Endothelial cell of umbilical vein (primary cell): ENCODE results near the gene PPP2R2C. TPM values are rescaled to one million over a fixed set of nuclear protein-coding genes. Genes with fewer than 3 reads are reported as not detected.

ENCODE experiments used
- BruUV-seq: library from RNA; stranded (reverse); fragments of 400-500 nt; replicated peaks from 2 replicates; lab custom pipeline; 2021; lab: Mats Ljungman, UMichigan
- CTCF ChIA-PET: fragments of 300-600, 350-600 bp; sonication (Branson Sonifier 250); formaldehyde crosslinking; loops from one replicate; lab custom pipeline; 2021; ENCODE audit warnings: antibody characterized with exemption, inconsistent platforms; lab: Charles Lee
- POLR2A ChIA-PET: fragments of 300-600, 350-600 bp; sonication (Branson Sonifier 250); formaldehyde crosslinking; loops from one replicate; lab custom pipeline; 2021; ENCODE audit warnings: antibody characterized with exemption, inconsistent platforms; lab: Charles Lee
- DNase-seq: peaks from one replicate; pipeline ENCODE4 v3.0.0-alpha.2; 2011; ENCODE audit warnings: low read depth, low spot score
- FAIRE-seq: peaks from 2 replicates; lab custom pipeline; 2011; peaks lifted over from hg19 to GRCh38; lab: Jason Lieb, UNC
- H2AFZ ChIP-seq: 2 replicates; pipeline ENCODE4 v1.6.0; 2012; ENCODE audit warnings: low read depth, low read length, control low read depth, inconsistent platforms
- H3K27ac ChIP-seq: 2 replicates; pipeline ENCODE4 v1.5.1; 2011; ENCODE audit warnings: low read depth, mild to moderate bottlenecking, control low read depth, low read length, moderate library complexity; ENCODE audit not compliant: insufficient read depth
- H3K27me3 ChIP-seq, 2 experiments: 2 replicates each; pipeline versions ENCODE4 v1.6.0 to v1.6.1; 2011; ENCODE audit warnings: low read length in 2 of 2, mixed read lengths in 1 of 2; ENCODE audit not compliant: control insufficient read depth in 2 of 2, insufficient read depth in 2 of 2
- H3K36me3 ChIP-seq, 2 experiments: 2 replicates in 1 of 2; 3 replicates in 1 of 2; pipeline ENCODE4 v1.5.1; 2011; ENCODE audit warnings: low read length in 2 of 2, mild to moderate bottlenecking in 1 of 2, moderate library complexity in 1 of 2; ENCODE audit not compliant: control insufficient read depth in 2 of 2, insufficient read depth in 2 of 2; ENCODE audit errors: extremely low read depth in 1 of 2
- H3K4me1 ChIP-seq: 3 replicates; pipeline ENCODE4 v1.5.1; 2011; ENCODE audit warnings: mild to moderate bottlenecking, low read length; ENCODE audit not compliant: control insufficient read depth, insufficient read depth; ENCODE audit errors: extremely low read depth
- H3K4me2 ChIP-seq: 2 replicates; pipeline ENCODE4 v1.6.1; 2011; ENCODE audit warnings: low read length, control low read depth, mixed read lengths; ENCODE audit not compliant: insufficient read depth
- H3K4me3 ChIP-seq, 3 experiments: fragments of 200-600 bp in 1 of 3; sonication (generic), shearing (Covaris generic) in 1 of 3; replicated peaks in 1 of 3; 2 replicates each; pipeline ENCODE4 v1.5.1; 2011 to 2016; ENCODE audit warnings: control low read depth in 3 of 3, low read length in 3 of 3, mild to moderate bottlenecking in 2 of 3, inconsistent platforms in 1 of 3, low read depth in 1 of 3, moderate library complexity in 1 of 3; ENCODE audit not compliant: insufficient read depth in 1 of 3
- H3K79me2 ChIP-seq: 2 replicates; pipeline ENCODE4 v1.6.0; 2012; ENCODE audit warnings: low read length, inconsistent platforms; ENCODE audit not compliant: control insufficient read depth, insufficient read depth
- H3K9ac ChIP-seq: replicated peaks from 2 replicates; pipeline ENCODE3; 2011; ENCODE audit warnings: low read length, control low read depth; ENCODE audit not compliant: insufficient read depth; ENCODE audit errors: extremely low read depth
- H3K9me1 ChIP-seq: replicated peaks from 3 replicates; pipeline ENCODE4 v1.6.0; 2011; ENCODE audit warnings: mild to moderate bottlenecking, low read length; ENCODE audit not compliant: control insufficient read depth, insufficient read depth; ENCODE audit errors: extremely low read depth
- H3K9me3 ChIP-seq: replicated peaks from 2 replicates; pipeline ENCODE4 v1.5.1; 2012; ENCODE audit warnings: low read length, inconsistent platforms; ENCODE audit not compliant: control insufficient read depth, insufficient read depth
- H4K20me1 ChIP-seq: replicated peaks from 2 replicates; pipeline ENCODE3; 2011; ENCODE audit warnings: mild to moderate bottlenecking, low read length; ENCODE audit not compliant: control insufficient read depth, insufficient read depth; ENCODE audit errors: extremely low read depth
- EZH2 ChIP-seq: IDR thresholded peaks from 2 replicates; pipeline ENCODE4 v1.6.1; 2012; ENCODE audit warnings: borderline replicate concordance, low read depth, mild to moderate bottlenecking, moderate library complexity, low read length, inconsistent platforms; ENCODE audit not compliant: severe bottlenecking
- FOS ChIP-seq: IDR thresholded peaks from 2 replicates; pipeline ENCODE4 v1.6.1; 2011; ENCODE audit warnings: mild to moderate bottlenecking, low read length, moderate library complexity, borderline replicate concordance; ENCODE audit not compliant: insufficient read depth
- GATA2 ChIP-seq: IDR thresholded peaks from 2 replicates; pipeline ENCODE4 v1.7.0; 2011; ENCODE audit warnings: low read depth, mild to moderate bottlenecking, moderate library complexity, mixed read lengths, low read length; ENCODE audit not compliant: insufficient read length, insufficient read depth
- JUN ChIP-seq: IDR thresholded peaks from 2 replicates; pipeline ENCODE4 v1.6.1; 2011; ENCODE audit warnings: borderline replicate concordance, low read depth; ENCODE audit not compliant: insufficient read length, insufficient read depth
- MYC ChIP-seq: IDR thresholded peaks from one replicate; pipeline ENCODE4 v1.6.1; 2011; ENCODE audit warnings: mild to moderate bottlenecking, low read depth, low read length
- POLR2A ChIP-seq: IDR thresholded peaks from 2 replicates; pipeline ENCODE4 v1.6.1; 2012; ENCODE audit warnings: low read depth, mild to moderate bottlenecking, control low read depth, low read length
- POLR2AphosphoS5 ChIP-seq: IDR thresholded peaks from 2 replicates; pipeline ENCODE4 v1.6.1; 2012; ENCODE audit warnings: low read depth, mild to moderate bottlenecking, control low read depth, low read length, moderate library complexity; ENCODE audit not compliant: insufficient read depth
- dilution Hi-C: fragments of 300-500 bp; cut with MboI; formaldehyde crosslinking; loops from one replicate; pipeline ENCODE4 v1.15.0; 2019; ENCODE audit warnings: low sequenced_read_pairs; ENCODE audit not compliant: extremely low pct_ligation_motif_present
- intact Hi-C: fragments of 100-400 bp; cut with micrococcal nuclease; formaldehyde crosslinking; loops from one replicate; pipeline ENCODE4 v1.10.0; 2022
- polyA plus RNA-seq, 4 experiments: library from polyadenylated mRNA; depleted of rRNA in 3 of 4; stranded (reverse) in 3 of 4; unstranded in 1 of 4; fragments of >200 nt; gene quantifications; 2 replicates each; pipeline versions ENCODE4 v1.2.1 to v1.2.3, GENCODE V29; 2011 to 2012; ENCODE audit warnings: missing spikeins in 1 of 4
- total RNA-seq: library from RNA; stranded (reverse); gene quantifications from 2 replicates; pipeline ENCODE4 v1.2.3, GENCODE V29; 2021
- TF ChIP-seq, protein P1 (sequence below), 2 donors: IDR thresholded peaks; 1 replicate in 1 of 2; 2 replicates in 1 of 2; pipeline ENCODE4 v1.5.1; 2011; ENCODE audit warnings: low read length in 2 of 2, mild to moderate bottlenecking in 2 of 2, moderate library complexity in 2 of 2, control low read depth in 1 of 2, inconsistent platforms in 1 of 2, low read depth in 1 of 2; ENCODE audit not compliant: insufficient read depth in 1 of 2; ENCODE audit errors: extremely low read depth in 1 of 2
- TF ChIP-seq, protein P2 (sequence below): IDR thresholded peaks from 2 replicates; pipeline ENCODE4 v1.6.1; 2011; ENCODE audit not compliant: insufficient read depth, insufficient read length

Gene PPP2R2C
- total and polyA plus RNA-seq, 2 donors (not counting 3 experiments of a cell fraction or from before 2014, with no cell fraction given) = 0.03 to 0.09 TPM

DNA sequence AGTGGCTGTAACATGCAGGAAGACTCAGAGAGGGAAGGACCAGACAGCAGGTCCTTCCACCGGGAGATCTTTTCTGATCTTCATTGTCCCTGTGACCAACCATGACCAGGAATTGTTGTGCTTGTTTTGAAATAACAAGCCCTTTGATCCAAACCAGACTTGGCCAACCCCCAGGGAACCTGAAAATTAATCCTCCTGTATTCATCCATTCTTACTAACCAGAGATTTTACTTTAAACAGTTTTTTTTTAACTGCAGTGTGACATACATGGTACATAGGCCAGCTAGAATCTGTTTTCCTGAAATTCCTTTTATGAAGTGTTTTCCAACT is 198.8 kb downstream of the PPP2R2C start:
- CTCF ChIA-PET = interaction anchor here (2.1 to 3.3 kb wide), 2 partner anchors 9 to 22 kb away, joined by 9 to 11 read pairs; no protein-coding TSS in a partner anchor

More for the DNA sequence above, 198.8 kb downstream of the PPP2R2C start:
- H3K9me3 ChIP-seq = no peaks in the 10 kb centered on the region
- no peak for DNase-seq
- H3K4me1 ChIP-seq = peaks cover 24% of the 10 kb centered on the region
- TF ChIP-seq, protein P1, sequence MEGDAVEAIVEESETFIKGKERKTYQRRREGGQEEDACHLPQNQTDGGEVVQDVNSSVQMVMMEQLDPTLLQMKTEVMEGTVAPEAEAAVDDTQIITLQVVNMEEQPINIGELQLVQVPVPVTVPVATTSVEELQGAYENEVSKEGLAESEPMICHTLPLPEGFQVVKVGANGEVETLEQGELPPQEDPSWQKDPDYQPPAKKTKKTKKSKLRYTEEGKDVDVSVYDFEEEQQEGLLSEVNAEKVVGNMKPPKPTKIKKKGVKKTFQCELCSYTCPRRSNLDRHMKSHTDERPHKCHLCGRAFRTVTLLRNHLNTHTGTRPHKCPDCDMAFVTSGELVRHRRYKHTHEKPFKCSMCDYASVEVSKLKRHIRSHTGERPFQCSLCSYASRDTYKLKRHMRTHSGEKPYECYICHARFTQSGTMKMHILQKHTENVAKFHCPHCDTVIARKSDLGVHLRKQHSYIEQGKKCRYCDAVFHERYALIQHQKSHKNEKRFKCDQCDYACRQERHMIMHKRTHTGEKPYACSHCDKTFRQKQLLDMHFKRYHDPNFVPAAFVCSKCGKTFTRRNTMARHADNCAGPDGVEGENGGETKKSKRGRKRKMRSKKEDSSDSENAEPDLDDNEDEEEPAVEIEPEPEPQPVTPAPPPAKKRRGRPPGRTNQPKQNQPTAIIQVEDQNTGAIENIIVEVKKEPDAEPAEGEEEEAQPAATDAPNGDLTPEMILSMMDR (IDR thresholded peaks at IDR 0.05; ENCODE audit: extremely low read depth in 1 of 2, insufficient read depth in 1 of 2, low read depth in 1 of 2, low read length in 2 of 2) = no peak
- TF ChIP-seq POLR2A (no peak), GATA2 (no peak), MYC (no peak), EZH2 (no peak), FOS (no peak), POLR2AphosphoS5 (no peak), JUN (no peak)
- TF ChIP-seq, protein P2, sequence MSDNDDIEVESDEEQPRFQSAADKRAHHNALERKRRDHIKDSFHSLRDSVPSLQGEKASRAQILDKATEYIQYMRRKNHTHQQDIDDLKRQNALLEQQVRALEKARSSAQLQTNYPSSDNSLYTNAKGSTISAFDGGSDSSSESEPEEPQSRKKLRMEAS = no peak
- H3K9ac ChIP-seq = no peak overlapping the region
- H4K20me1 ChIP-seq = no peaks in the 10 kb centered on the region
- intact Hi-C loops (loop anchor here (10.0 kb wide), 1 partner anchor 1239 kb away; no protein-coding TSS in a partner anchor), dilution Hi-C loops (no loop called here)
- no peak overlapping the region for H3K4me3 ChIP-seq
- H2AFZ ChIP-seq = no peak overlapping the region
- no TSS peak for BruUV-seq
- H3K36me3 ChIP-seq = peaks cover 0 to 6% of the 10 kb centered on the region in 2 experiments
- H3K27me3 ChIP-seq = no peaks in the 10 kb centered on the region
- FAIRE-seq = peak; percentile 8
- H3K27ac ChIP-seq = peak overlapping the region; percentile 25
- no peak overlapping the region for H3K4me2 ChIP-seq
- POLR2A ChIA-PET = no interaction called here
- no peaks in the 10 kb centered on the region for H3K9me1 ChIP-seq
- no peaks in the 10 kb centered on the region for H3K79me2 ChIP-seq
